GM21717 (cell line): ENCODE data around the gene SLC41A3.
"Not testable (repeated sequence)": the region's sequence is repeated elsewhere in the genome, so short reads cannot be mapped to it uniquely, and the experiment has no call there.

ENCODE experiments used
- ATAC-seq: cut with Tn5 transposase; IDR thresholded peaks from one replicate; pipeline ENCODE4 v1.9.1; 2021; ENCODE audit warnings: mild to moderate bottlenecking, moderate library complexity; ENCODE audit not compliant: unreplicated experiment

SLC41A3 gene

DNA sequence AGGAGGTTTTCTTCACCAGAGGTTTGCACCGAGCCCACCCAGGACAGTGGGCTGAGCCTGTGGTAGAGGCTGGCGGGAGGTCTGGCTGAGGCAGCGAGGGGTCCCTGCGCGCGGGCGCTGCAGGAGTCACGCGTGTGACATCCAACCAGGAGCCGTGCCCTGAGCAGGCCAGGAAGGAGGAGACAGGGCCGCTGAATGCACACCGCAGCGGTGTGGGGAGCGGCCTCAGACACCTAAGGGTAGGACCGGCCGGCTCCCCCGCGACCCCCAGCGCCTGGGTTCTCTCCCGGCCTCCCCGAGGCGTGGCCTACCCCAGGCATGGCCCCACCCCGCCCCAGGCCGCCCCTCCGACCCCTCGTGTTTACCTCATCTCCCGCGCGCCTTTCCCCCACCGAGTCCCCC, 412 bp downstream of the SLC41A3 start:
- ATAC-seq: peak; percentile 40

DNA sequence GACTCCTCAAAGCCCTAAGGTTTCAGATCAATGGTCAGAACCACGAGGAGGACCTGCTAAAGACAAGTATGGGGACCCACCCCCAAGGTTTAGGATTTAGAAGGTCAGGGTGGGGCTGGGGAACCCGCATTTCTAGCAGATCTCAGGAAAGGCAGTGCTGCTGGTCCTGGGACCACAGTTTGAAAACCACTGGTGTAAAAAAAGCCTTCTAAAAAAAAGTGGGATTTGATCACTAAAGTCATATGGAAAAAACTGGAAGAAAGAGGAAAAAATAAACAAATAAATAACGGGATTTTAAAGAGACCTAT, 832 bp downstream of the SLC41A3 start:
- no peak for ATAC-seq

DNA sequence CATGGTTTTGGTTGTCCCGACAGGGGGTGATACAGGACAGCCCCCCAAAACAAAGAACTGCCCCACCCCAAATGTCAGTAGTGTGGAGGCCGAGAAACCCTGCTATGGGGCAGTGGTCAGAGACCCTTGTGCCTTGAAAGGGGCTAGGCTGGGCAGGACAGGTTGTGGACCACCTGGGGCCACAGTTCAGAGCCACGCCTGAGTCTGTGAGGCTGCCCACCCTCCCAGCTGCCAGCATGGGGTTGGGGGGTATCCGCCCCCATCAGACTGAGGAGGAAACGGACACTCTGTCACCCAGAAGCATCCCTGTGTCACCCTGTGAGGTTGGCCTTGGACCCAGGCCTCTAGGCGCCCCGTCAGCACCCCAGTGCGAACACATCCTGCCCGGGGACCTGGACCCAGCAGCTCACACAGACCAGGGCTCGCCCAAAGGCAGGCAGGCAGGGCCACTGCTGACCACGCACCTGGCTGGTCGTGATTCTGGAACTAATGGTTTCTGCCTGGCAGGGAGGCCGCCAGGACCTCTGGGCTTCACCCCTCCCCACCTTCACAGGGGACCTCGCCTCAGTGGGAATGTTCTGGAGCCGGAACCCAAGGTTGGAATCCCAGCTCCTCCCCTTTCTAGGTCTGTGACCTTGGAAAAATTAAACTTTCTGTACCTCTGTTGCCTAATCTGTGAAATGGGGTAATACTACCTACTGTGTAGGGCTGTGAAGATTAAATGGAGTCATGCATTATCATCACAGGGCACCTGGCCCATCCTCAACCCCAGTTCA, 1.4 kb downstream of the SLC41A3 start:
- no peak for ATAC-seq

DNA sequence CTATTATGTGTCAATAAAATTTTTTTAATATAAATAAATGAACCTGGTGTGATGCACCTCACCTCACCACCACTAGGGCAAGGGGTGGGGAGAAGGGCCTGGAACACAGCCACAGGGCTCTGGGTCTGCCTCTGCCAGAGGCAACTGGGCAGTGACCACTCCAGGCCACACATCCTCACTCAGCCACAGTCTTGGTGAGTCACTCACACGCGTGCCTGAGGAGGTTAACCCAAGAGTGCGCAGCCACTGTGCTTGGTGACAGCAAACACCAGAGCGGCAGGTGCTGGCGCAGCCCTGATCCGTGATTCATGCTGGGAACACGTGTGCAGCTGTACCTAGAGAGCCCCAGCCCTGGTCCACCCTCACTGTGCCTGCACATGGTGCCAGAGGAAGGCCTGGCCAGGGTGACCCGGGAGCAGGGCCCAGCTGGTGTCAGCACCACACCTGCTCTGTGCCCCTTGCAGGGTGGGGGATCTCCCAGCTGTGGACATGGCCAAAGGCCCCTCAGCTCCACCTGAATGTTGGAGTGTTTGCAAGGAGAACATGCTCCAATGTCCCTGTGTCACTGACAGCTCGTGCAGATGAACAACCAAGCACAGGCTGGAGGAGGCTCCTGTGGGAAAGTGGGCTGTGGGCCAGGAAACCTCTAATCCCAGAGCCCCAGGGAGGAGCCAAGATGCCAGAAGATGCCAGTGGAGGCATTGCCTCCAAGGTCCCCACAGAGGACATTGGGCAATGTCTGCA, 2.1 kb downstream of the SLC41A3 start:
- ATAC-seq: no peak

DNA sequence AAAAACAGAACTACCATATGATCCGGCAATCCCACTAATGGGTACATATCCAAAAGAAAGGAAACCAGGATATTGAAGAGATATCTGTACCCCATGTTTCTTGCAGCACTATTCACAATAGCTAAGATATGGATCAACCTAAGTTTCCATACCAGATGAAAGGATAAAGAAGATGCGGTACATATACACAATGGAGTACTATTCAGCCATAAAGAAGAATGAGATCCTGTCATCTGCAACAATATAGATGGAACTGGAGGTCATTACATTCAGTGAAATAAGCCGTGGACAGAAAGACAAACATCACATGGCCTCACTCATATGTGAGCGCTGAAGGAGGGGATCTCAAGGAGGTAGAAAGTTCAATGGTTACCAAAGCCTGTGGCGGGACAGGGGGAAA, 3.0 kb downstream of the SLC41A3 start:
- ATAC-seq: no peak

DNA sequence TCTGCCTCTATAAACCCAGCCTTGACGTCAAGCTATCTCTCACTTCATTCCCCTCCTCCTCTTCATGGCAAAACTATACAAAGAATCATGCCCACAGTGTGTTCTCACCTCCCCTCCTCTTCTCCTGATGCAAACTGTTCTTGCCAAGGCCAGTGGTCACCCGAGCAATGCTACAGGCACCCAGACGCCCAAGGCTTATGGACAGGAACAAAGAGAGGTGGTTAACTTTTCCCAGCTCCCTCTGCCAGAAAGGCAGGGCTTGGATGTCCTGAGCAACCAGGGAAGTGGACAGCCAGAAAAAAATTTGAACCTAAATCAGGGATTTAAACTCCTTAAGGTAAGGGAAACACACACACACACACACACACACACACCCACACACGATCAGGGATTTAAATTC, 5.1 kb downstream of the SLC41A3 start:
- ATAC-seq: no peak

DNA sequence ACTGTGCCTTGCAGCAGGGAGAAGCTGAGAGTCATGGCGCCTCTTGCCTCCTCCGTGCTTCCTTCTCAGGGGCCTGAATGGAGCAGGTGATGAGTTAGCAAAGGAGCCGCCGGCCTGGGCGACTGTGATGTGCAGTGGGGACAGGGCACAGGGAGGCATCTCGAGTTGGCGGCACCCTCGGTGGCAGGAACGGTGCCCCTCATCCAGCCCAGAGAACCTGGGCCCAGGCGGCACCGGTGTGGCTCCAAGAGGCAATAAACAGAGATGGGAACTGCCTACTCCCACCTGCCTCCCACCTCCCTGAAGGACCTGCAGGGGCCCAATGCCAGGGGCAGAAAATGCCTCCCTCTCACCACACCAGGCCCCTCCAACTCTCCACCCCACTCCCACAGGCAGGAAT, 6.2 kb downstream of the SLC41A3 start:
- no peak for ATAC-seq

DNA sequence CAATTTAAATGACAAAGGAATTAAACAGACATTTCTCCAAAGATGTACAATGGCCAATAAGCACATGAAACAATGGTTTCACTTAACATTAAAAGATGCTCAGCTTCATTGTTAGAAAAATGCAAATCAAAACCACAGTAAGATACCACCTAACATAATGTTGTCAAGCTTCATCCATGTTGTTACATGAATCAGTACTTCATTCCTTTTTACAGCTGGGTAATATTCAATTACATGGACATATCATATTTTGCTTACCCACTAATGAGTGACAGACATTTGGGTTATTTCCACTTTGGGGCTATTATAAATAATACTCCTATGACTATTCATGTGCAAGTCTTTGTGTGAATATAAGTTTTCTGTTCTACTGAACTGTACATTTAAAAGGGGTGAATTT, 7.8 kb downstream of the SLC41A3 start:
- no peak for ATAC-seq

DNA sequence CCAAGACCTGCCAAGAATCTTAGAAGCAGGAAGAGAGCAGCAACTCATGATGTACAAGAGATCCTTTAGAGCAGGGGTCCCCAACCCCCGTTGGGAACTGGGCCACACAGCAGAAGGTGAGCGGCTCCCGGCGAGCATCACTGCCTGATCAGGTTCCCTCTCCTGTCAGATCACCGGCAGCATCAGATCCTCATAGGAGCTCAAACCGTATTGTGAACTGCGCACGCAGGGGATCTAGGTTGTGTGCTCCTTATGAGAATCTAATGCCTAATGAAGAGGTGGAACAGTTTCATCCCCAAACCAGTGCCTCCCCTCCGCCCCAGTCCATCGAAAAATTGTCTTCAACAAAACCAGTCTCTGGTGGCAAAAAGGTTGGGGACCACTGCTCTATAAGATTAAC, 13.8 kb downstream of the SLC41A3 start:
- ATAC-seq: no peak

DNA sequence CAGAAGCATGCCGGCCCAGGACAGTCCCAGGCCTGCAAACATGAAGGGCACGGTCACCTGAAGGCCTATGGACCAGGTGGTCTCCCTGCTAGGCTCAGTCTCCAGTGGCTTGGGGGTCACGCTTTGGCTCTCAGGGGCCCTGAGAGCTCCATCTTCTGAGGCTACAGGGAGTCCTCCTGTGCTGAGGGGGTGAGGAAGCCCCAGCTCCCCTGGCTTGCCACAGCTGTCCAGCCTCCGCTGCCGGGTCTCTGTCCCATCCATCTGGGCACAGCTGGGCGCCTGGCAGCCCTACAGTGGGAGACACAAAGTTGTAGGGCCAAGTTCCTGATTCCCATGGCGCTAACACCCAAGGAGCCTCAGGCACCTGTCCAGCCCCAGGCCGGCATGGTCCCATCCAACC, 16.0 kb downstream of the SLC41A3 start:
- no peak for ATAC-seq

DNA sequence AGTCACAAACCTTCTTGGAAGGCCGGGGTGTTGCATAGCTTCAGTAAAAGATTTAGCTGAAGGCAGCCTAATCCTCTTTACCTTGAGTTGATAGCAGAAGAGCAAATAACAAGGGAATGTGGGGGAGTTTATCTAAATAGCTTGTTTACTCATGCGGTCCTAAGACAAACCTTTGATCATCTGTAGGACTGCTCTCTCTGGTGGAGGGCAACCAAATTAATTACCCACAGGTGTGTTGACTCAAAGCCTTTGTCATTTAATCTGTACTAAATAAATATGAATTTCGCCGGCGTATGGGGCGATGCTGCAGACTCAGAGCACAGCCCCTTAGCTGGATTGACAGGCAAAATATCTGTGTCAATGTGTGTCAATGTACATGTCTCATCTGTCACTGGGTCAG, 17.2 kb downstream of the SLC41A3 start:
- not testable (repeated sequence) for ATAC-seq

DNA sequence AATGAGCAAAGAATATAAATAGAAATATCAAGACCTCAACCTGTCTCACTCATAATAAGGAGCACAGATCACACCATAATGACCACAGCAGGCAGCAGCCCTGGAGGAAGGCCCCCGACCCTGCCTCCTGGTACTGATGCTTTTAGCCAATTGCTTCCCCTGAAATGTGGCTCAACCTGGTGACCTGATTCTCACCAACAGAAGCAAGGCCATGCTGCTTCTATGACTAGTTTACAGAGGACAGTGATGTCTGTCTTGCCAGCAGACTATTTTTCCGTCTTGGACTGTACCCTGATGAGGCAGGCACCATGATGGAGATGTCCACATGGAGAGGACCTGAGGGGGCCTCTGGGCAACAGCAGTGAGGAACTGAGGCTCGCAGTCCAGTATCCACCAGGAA, 18.0 kb downstream of the SLC41A3 start:
- ATAC-seq: no peak

DNA sequence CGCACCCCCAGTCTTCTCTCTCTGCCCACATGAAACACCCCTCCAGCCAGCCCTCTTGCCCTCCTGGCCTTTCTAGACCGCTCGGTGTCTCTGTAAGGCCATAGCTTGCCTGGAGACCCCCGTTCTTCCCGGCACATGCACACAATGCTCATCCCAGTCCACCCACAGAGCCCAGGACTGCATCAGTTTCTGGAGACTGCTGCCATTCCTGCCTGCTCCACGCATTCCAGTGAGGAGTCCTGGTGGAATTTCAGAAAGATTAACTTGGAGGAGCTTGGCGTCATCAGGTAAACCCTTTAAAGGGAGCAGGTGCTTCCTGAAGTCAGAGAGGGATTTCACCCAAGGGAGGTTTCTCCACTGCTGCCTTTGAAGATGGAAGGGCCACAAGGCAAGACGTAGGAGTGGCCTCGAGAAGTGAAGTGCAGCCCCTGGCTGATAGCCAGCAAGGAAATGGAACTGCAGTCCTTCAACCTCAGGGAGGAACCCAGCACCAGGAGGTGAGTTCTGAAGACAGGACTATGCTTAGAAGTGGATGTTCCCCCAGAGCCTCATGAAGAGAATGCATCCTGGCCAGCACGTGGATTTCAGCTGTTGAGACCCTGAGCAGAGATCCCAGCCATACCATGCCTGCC, 19.2 kb downstream of the SLC41A3 start:
- no peak for ATAC-seq

DNA sequence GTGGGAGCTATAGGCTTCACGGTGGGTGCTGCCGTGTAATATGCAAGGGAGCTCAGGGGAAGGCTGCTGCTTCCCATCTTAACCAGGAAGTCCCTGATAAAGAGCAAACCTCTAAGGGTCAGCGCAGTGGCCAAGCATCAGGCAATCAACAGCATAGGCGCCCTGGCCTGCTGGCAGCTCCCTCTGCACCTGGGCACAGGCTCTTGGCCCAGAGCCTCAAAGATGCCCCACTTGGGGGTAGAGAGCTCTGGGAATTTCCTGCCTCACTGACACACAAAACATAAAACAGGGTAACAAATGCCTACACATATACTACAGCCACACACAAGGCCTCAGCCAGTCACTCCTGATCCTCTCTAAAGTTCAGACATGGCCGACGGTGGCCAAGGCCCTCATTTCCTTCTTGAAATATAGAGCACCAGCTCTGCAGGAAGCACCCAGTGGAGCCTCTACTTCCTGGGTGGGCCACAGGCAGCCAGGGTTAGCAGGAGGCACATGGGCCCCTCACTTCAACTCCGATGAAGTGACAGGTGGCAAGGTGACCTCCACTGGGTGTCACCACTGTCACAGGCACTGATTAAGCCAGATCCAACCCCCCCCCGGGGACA, 20.5 kb downstream of the SLC41A3 start:
- no peak for ATAC-seq

DNA sequence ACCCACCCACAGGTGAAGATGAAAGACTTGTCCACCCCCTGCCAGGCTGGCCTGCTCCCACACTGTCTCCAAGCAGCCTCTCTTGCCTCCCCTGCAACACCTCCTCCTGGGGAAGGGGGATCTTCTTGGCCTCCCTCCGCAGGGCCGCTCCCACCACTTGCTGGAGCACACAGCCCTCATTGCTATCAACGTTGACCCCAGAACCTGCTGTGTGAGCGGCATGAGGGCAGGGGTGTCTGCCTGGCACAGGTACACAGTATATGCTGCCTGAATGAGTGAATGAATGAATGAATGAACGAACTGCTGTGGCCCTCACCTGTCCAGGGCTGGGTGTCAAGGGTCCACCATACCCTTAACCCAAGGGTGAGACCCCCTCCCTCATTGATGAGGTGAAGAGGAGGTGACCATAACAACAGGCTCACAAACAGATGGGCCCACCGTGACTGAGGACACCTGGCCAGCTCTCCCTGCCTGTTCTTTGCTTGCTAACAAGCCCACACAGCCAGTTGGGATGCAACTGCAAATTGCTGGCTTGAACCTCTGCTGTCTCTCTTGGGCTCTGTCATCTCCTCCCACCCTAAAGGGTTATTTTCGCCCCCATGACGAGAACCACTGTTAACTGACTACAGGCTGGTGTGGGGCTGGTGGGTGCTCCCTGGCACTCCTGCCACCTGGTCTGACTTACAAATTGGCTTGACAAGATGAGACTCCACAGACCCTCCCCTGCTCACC, 22.5 kb downstream of the SLC41A3 start:
- no peak for ATAC-seq

DNA sequence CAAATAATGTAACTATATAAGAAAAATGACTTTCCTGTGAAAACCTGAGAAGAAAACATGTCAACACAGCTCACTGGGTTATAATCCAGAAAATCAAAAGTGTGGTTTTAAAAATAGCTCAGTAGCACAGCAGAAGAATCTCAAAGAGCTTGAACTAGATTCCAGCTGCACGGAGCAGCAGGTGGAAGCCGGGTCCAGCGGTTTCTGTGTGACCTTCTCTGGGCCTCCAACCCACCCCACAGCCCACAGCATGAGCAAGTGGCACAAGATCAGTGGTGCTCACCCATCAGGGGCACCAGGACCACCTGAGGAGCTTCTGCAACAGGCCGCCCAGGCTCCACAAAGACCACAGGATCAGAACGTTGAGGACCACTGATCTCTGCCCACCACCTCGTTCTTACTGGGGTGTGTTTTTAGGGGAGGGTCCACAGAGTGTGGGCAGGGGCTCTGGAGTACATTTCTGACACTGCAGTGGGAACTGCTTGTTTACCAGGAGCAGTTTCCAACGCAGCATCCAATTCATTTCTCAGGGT, 23.2 kb downstream of the SLC41A3 start:
- no peak for ATAC-seq

DNA sequence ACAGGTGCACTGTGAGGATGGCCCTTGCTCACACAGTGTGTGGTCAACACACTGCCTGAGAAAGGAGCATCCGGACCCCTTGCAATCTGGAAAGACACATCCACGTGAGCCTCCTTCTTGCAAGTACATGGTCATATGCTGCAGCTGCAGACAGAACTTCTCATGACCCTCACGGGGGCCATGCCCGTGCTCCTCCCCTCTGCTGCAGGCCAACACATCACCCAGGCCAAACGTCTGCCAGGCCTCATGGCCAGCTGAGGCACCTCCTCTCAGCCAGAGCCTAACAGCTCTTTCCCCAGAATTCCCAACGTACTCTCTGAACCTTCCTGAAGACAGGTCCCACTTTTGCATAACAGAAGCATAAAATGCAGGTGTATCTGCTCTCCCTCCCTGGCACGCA, 25.3 kb downstream of the SLC41A3 start:
- ATAC-seq: no peak

DNA sequence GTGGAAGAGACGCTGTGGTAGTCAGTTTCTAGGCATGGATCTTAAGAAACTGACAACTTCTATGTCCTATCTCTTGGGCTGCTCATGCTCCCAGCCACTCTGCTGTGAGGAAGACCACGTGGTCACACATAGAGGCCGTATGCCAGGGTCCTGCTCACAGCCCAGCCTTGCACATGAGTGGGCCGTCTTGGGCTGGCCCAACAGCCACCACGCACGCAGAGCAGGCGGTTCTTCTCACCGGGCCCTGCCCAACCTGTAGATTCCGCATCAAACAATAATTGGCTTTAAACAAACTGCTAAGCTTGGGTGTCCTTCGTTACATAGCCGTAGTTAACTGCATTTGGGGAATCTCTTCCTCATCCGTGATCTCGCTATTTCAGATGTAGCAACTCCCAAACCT, 26.0 kb downstream of the SLC41A3 start:
- no peak for ATAC-seq

DNA sequence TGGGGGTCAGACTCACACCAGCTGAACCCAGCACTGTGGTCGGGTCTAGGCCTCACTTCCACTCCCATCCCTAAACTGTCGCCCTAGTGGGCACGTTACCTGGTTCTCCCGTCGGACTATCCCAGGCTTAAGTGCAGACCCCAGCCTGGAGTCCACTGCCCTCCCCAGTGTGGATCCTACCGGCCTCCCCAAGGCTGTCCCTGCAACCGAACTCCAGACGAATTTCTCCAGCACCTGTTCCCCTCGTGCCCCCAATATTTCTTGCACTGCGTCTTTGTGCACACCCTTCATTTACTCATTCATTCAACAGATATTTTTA, 26.5 kb downstream of the SLC41A3 start:
- ATAC-seq: no peak

DNA sequence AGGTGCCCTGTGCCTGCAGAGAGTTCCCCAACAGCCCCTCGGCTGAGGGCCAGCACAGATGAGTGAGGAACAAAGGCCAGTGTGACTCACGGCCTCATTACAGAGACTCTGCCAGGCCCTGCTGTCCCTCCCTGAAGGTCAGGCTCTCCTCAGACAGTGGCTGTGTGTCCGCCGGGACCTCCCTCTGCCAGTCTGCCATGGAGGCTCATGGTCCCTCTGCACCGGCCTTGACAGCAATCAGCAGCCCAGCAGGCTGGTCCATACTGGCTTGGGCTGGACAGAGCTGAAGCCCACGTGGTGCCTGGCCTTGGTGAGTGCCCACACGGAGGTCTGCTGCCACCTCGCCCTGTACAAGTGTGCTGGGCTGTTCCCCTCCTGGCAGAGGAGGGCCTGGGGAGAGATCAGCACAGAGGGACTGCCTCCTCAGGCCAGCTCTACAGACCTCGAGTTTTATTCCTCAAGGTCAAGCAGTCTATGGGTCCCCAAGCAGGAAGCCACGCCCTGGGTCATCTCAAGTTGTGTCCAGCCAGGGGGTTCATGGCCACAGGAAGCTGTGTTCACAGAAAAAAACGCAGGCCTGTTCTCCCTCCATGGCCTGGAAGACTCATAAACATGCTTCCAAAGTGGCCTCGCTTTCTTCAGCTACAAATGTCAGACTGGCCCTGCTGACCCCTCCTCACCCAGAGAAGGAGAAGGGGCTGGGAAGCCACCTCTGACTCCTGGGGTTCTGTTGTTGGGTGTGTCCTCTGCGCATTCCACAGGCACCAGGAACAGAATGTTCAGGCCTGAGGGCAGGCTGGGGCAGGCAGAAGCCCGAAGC, 27.0 kb downstream of the SLC41A3 start:
- no peak for ATAC-seq
